ENCODE data around the gene BCL11B.

The BCL11B gene

DNA sequence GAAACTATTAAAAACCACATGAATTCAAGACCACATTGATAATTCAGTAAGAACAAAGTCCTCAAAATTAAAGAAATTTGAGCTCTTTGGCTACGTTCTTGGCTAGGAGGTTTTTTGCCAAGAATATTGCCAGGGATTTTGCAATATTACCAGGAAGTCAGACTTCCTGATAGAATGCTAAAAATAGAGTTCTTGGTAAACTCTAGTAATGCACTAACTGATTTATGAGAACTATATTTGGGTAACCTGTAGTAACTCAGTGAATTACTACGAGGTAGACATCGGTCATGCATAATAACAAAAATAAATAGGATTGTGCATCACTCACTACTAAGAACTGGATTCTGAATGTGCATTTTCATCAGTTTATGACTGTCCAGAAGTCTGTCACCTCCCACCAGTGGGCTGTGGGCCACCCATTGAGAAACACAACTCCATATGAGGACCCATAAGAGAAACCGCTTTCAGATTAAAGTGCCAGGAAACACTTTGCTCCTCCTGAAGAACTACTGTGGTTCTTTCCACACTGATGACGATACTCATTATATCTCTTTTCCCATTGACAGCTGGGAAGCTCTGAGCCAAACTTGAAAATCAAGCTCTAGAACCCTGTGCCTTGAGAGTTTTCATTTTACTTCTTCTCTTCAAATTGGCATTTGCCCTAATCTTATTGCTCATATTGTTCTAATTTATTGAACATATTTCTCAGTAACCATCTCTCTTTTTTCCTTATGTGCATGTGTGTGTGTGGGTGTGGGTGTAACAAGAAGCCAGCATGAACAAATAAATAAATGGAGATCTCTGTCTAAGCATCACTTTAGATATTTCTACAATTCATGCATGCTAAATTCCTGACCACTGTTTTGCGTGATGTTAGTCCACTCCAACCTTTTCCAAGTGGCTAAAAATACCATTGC is 116.6 kb downstream of the BCL11B start:
- DNase-seq: no peak

DNA sequence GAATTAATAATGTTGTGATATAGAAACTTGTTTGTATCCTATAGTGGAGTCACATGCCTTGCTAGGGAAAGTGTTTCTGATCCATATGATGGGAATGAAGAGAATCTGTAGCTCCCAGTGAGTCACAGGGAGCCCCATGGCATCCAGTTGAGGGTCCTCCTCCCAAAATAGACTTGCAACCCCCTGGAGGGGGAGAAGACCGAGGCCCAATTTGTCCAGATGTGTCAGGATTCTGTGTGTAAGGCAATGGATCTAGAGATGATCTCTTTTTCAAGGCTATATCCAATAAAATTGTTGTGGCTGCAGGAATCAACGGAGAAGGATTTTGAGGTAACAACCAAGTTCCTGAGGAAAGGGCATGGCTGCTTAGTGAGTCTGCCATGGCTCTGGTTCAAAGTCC is 121.8 kb downstream of the BCL11B start:
- DNase-seq: no peak

DNA sequence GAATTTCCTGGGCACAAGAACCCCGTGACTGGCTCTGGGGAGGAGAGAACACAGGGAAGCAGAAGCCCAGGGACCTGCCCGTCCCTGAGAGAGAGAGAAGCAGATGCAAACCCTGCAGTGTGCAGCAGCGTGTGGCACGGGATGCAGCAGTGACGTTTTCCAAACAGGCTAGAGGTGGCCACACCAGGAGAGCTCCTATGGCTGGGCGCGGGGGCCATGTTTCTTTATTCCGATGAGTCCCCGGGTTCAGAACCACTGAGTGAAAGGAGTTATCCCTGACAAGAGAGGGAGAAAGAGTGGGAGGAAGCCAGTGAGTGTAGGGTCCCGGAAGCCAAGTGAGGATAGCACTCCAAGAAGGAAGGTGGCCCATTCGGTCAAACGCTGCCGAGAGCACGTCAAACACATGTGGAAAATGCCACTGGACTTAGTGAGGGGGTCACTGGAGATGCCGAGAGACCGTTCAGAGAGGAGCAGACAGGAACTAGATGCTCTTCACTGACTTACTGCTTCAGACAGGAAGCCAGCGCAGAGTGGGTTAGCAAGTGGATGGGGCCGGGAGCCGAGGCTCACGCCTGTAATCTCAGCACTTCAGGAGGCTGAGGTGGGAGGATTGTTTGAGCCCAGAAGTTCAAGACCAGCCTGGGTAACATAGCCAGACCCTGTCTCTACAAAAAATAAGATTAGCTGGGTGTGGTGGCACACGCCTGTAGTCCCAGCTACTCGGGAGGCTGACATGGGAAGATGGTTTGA is 123.0 kb downstream of the BCL11B start:
- no peak for DNase-seq

DNA sequence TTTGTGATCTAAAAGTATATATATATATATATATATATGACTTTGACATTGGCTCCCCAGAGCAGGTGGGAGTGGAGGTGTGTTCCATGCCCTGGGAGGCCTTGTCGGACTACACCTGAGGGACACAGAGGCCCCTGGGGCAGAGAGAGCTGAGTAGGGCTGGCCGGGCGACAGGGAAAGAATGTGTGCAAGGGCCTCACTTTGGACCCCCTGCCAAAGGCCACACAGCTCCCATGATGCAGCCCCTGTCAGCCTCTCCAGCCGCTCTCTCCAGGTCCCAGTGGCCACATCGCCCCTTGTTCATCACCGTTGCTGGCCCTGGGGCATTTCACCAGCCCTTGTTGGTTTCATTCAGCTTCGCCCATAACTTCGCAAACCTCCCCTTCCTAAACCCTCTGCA is 123.9 kb downstream of the BCL11B start:
- DNase-seq: no peak

DNA sequence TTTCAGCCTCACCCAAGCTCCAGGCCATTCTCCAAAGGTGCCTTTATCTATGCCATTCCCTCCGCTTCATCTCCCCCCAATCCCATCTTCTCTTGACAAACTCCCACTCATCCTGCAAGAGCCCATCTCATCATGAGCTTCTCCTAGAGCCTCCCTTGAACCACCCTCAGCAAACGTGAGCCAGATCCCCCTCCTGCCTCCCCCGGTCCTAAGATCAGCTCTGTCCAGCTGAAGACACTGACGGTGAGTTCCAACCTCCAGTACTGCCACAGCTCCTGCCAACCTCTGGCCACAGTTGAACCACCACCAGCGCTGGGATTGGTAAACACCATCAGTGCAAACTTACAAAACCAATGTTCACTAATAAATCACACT is 124.6 kb downstream of the BCL11B start:
- DNase-seq: no peak

DNA sequence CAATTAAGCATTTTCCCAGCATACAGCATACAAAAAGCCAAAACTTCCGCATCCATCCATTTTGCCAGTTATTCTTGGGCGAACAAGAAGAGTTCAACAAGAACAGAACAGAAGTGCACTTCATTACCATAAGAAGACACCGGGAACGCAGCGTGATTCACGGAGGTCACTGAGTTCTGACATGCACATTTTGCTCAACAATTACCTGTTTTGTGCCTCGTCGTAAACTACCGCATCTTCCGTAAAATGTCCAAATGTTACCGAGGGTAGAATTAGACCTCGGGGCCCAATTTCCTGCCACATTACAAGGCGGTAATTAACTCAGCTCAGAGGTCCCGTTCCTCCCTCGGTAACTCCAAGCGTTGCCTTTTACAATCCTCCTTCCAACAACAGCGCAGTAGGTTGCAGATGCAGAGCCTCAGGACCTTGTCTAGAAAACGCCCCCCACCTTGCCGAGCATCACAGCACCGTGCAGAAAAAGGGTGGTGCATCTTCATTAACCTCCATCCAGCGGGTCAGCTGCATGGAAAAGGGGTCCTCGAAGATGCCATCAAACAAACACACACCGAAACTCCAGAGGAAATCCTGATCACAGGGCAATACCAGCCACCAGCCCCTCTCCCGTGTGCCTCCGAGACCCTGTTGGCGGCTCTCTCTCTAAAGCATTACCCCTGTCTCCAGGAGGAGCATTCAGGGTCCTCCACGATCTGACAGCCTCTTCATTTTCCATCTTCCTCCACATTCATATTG is 125.2 kb downstream of the BCL11B start:
- no peak for DNase-seq

DNA sequence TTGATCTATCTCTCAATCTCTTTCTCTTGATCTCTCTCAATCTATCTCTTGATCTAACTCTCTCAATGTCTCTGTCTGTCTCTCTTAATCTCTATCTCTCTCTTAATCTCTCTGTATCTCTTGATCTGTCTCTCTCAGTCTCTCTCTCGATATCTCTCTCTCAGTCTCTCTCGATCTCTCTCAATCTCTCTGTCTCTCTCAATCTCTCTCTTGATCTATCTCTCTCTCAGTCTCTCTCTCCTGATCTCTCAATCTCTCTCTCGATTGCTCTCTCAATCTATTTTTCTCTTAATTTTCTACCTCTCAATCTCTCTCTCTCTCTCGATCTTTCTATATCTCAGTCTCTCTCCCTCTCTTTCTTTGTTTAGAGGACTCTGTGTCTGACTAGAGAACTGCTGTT is 126.7 kb downstream of the BCL11B start:
- no peak for DNase-seq

DNA sequence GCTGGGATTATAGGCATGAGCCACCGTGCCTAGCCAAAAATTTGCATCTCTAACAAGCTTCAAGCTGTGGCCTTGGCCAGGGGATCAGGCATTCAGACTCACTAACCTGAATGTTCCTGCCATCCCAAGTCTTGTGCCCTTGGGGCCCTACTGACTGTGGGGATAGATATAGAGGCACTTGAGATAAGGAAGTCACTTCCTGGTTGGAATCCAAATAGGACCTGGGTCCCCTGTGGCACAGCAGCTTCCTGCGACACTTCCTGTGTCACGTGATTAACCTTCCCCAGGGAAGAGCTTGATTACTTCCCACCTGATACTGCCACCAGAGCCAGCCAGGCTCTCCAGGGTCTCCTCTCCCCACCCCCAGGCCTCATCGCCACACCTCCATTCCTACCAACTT is 128.2 kb downstream of the BCL11B start:
- DNase-seq: no peak

DNA sequence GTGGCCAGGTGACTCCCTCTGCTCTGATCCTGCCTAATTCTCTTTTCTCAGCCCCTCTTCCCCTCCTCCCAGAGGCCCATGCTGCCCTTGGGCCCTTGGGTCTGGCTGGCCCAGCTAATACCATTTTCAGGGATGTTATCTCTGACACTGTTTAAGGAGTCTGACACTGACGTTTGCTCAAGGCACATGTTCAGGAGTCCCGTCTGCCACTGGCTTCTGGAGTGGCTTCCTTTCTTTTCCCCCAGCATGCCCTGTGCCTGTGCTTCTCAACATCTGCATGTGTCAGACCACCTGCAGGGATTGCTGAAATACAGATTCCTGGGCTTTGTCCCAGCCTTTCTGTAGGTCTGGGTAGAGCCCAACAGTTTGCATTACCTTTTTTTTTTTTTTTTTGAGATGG is 128.9 kb downstream of the BCL11B start:
- no peak for DNase-seq

DNA sequence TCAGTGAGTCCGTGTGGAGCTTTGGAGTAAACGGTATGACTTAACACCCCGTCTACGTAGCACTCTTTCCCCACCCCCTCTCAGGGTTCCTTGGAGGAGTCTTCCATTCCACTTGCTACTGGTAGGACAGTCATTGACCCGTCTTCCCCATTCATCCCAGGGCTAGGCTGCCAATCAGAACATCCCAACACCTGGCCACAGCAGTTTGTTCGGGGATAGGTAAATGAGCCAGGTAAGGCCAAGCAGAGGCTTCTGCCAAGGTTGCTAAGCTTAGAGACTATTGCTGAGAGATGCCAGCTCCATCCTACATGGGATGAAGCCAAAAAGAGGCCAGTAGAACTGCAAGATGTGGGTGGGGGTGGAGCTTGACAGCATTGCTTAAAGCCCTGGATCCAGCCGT is 130.8 kb downstream of the BCL11B start:
- no peak for DNase-seq

DNA sequence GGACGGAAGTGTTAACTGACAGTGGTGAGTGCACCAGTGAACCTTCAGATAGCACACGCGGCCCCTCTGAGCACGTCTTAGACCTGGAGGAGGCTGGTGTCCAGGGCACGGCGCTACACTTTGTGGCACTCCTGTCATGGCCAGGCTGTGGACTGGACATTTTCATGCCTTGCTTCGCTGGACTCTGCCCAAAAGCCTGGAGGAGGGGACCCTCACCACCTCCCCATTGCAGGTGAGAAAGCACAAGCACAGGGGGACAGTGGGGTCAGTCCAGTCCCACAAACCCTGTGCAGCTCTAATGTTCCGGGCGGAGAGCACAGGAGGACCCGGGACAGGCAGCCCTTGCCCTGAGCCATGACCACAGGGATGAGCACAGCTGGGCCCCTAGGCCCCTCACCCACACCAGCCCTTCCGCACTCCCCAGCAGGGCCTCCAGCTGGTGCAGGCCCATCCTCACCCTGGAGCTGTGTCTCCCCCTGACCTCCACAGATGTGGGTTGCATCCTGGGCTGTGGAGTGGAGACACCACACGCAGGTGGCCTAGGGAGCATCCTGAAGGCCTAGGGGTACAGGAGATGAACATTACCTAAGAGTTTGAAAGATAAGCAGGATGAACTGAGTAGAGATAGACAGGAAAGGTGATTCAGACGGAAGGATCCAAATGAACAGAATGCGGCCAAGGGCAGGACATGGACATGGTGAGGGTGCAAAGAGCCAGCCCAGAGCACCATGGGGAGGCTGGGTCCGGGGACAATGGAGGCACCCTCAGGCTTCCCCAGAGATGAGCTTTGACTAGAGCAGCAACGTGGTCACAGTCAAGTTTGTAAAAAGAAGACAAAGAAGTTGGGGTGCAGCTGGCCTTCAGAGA is 132.8 kb downstream of the BCL11B start:
- no peak for DNase-seq

DNA sequence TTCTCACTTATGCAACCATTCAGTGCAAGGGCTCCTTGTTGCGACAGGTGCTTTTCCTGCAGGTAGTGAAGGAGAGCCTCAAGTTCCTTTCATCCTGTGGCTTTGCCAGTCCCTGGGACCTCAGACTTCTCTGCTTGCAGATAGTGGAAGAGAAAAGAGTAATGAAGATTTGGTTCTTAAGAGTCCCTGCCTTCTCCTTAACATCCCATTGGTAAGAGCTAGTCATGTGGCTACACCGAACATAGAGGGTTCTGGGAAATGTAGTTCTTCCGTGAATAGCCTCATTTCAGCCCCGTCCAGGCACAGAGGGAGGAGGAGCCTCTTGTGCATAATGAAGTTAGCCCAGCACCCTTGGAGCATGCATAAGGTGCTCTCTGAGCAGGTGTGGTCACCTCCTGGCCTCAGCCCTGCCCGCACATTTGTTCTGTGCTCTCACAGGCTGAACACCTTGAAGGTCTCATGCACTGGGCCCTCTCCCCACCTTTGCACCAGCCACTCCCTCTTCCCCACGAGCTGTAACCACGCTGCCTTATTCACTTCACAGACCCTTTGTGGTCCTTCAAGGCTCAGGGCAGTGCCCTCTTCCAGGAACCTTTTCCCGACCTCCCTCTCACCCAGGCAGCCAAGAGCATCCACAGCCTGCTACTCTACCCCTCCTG is 134.0 kb downstream of the BCL11B start:
- no peak for DNase-seq

DNA sequence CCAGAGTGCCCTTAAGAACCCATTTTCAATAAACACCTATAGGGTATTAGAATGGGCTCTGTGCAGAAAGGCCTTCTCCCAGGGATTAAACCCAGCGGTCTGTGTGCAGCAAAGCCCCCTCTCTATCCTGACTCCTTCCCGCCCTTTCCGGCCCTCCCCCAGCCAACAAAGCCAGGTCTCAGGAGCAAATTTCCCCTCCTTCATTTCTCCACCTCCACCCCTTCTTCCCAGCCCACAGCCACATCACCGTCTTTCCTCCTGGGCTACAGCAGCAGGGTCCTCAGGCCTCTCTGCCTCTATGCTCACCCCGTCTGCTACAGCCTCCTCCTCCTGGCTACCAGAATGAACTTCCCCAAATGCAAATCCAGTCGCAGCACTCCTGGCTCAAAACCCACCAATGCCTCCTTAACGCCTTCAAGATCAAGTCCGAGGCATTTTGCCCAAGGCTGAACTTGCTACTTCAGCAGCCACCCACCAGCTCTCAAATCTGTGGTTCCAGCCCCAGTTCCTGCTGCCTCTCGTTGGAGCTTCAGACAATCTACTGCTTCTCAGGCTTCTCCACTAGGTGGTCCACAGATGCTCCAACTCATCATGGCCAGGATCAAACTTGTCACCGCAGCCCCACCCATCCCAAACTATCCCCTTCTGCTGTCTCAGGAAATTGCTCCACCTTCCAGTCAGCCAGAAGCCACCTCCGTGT is 134.8 kb downstream of the BCL11B start:
- no peak for DNase-seq

DNA sequence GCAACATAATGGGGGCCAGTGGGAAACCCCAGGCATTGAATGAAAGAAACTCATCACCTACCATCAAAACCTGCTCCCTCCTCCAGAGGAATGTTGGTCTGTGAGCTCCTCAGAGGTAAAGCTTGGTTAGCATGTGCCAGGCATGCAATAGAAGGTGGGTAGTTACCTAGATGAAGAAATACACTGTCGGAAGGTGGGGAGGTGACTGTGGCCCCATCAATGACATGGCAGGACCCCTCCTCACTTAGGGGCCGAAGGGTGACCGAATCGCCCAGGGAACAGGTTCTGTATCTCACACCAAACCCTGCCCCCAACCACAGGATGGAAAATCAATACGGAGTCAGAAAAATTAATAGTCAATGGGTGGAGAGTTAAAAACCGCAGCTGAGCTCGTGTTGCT is 135.6 kb downstream of the BCL11B start:
- DNase-seq: no peak

DNA sequence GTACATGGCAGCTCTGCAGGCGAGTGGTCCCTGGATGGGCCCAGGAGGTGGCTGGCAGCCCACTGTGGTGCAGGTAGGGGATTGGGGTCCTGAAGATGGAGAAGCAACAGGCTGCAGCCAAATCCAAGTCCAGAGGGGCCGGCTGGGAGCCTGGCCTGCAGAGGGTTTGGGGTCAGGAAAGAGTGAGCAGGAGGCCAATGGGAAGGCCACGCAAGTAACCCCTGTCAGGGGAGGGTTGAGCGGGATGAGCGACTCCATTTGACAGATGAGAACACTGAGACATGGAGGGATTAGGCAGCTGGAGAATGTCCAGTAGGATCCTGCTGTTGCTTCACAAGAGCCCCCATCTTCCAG is 136.0 kb downstream of the BCL11B start:
- DNase-seq: no peak

DNA sequence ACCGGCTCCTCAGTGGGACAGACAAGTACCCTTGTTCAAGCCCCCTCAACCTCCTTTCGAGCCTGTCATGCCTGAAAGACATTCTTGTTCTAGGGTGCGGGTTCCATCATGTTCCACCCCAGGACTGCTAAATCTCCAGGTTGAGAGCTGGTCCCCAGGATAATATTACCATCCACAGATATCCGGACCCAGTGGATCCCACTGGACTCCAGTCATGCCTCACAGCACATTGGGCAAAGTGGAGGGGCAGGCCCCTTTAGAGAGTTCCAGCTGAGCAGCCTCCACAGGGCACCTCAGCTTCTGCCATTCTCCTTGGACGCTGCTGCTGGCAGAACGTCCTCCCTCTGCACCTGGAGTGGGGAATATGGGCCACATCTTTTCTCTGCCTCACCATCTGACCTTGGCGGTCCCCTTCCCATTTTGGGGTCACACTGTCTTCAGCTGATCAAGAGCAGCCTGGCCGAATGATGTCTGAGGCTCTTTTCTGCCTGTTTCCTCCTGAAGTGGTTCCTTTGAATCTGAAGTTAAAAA is 137.4 kb downstream of the BCL11B start:
- DNase-seq: no peak

DNA sequence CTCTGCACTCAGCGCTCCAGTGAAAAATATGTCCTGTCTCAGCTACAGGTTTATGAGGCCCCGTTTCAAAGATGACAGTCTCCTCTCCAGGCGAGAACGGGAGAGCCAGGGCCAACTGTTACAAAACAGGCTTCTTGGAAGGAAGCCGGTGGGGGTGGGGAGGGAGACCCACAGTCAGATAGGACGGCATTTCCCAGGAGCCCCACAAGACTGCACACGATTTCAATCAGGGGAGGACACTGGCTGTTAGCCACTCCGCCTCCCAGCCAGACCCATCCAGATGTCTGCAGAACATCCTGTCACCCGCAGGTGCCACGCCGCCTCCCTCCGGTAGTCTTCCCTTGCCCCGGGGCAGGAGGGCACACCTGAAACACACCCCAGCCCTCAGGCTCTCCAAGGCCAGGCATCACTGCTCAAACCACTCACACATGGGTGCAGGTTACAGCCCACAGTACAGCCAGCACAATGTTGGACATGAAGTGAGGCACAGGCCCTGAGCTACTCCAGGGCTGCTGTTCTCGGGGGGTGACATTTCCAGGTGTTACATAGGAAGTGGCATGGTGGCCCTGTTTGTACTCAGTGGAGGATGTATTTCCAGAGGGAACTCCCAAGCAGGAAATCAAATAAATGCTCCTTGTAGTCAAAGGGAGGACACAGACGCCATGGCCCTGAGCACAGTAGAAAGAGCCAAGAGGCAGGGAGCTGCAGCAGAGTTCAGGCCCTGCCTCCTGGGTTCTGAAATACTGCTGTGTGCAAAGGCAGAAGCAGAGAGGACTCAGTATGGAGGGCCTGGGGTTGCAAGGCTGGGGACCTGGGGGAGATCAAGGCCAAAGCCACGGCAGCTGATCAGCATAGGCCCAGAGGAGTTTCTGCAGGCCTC is 138.1 kb downstream of the BCL11B start:
- no peak for DNase-seq

DNA sequence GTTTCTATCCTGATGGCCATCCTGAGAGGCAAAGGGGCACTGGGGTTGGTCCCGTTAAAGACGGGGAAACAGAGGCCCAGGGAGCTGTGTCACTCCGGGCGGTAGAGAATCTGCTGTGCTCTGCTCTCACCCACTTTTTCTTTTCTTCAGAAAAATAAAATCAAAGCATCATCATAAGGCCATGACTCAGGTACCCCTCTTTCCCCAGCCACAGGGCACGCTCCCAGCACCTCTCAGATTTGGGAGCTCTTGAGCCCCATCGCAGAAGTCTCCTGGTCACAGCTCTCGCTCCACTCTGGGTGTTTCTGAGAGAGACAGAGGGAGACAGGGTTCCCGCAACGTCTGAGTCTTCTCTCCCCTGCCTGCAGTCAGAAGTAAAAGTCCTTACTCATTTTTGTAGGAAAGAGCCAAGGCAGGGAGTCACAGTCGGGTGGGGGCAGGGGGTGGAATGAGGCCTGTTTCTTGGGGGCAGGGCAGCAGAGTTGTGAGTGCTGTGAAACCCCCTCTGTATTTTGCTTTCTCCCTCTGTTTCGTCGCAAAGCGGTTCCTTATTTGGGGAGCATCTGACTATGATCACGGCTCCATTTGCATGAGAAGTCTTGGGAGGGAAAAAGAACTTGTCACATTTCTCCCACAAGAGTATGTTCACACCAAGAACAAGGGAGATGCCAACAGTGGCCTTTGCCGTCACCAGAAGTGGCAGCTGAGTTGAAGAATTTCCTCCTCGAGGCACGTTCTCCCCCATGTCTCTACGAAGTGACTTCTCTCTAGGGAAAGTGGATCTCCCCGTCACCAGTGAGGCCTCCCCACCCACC is 139.0 kb downstream of the BCL11B start:
- DNase-seq: no peak

DNA sequence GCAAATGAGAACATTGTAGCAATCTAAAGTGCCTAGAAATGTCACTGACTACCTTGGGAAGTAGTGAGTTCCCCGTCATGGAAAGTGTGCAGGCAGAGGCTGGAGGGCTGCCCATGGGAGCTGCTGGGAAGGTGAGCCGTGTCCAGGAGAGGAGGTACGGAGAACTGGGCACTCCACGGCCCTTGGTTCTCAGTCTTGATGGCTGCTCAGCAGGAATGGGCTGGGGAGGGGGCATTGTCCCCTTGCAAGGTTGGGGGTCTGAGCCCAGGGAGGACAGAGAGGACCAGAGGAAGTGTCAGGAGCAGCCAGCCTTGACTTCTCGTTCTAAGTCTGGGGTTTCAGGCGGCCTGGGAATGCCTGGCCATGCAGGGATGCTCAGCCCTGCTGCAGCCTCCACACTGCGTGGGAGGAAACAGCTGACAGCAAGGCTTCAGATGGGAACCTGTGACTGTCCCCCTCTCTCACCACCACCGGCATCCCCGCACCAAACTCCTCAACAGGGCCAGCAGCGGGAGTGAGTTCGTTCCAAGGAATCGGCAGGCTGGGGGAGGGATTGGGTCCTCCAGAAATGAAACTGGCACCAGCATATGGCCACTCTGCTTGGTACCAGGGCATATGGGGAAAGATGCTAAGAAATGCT is 140.2 kb downstream of the BCL11B start:
- no peak for DNase-seq

Measured in NCI-H226 (cell line).